ENCODE data around the gene NTN3. TPM values are rescaled to one million over a fixed set of nuclear protein-coding genes. Genes with fewer than 3 reads are reported as not detected.

NTN3 gene
- total and polyA plus RNA-seq, 7 donors: 0.01 to 0.20 (median 0.13) TPM; not detected in 3

DNA sequence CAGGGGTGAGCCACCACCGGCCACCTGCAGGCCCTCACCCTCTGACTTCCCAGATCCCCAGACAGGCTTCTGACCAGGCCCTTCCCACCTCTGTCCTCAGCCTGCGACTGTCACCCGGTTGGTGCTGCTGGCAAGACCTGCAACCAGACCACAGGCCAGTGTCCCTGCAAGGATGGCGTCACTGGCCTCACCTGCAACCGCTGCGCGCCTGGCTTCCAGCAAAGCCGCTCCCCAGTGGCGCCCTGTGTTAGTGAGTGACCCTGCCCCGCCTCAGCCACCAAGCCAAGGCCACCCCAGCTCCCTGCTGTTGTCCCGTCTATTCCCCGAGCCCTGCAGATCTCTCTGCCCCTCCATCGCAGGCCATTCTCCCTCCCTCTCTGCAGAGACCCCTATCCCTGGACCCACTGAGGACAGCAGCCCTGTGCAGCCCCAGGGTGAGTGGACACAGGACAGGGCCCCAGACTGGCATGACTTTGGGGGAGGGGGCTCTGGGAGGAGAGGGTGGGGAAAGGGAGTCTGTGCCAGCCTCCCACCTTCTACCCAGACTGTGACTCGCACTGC is 1.9 kb downstream of the NTN3 start:
- no peak overlapping the region for H3K27ac ChIP-seq
- H3K36me3 ChIP-seq (ENCODE audit: insufficient read depth in 1 of 2, low read depth in 1 of 2): no peaks in the 10 kb centered on the region
- no peaks in the 10 kb centered on the region for H3K9me3 ChIP-seq
- TF ChIP-seq, protein P1, sequence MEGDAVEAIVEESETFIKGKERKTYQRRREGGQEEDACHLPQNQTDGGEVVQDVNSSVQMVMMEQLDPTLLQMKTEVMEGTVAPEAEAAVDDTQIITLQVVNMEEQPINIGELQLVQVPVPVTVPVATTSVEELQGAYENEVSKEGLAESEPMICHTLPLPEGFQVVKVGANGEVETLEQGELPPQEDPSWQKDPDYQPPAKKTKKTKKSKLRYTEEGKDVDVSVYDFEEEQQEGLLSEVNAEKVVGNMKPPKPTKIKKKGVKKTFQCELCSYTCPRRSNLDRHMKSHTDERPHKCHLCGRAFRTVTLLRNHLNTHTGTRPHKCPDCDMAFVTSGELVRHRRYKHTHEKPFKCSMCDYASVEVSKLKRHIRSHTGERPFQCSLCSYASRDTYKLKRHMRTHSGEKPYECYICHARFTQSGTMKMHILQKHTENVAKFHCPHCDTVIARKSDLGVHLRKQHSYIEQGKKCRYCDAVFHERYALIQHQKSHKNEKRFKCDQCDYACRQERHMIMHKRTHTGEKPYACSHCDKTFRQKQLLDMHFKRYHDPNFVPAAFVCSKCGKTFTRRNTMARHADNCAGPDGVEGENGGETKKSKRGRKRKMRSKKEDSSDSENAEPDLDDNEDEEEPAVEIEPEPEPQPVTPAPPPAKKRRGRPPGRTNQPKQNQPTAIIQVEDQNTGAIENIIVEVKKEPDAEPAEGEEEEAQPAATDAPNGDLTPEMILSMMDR (IDR thresholded peaks at IDR 0.05): no peak
- no peak for DNase-seq
- intact Hi-C loops (cut with DNase I): no loop called here
- no peak for ATAC-seq
- H3K4me3 ChIP-seq: no peak overlapping the region
- 89 to 93% (median 93%) methylated on average over 14 of the region's 14 CpGs for WGBS, 3 donors
- H3K4me1 ChIP-seq: peaks cover 34% of the 10 kb centered on the region
- H3K27me3 ChIP-seq (ENCODE audit: insufficient read depth in 3 of 3, low read length in 2 of 3): peaks cover 0 to 41% (median 1%) of the 10 kb centered on the region in 3 donors

DNA sequence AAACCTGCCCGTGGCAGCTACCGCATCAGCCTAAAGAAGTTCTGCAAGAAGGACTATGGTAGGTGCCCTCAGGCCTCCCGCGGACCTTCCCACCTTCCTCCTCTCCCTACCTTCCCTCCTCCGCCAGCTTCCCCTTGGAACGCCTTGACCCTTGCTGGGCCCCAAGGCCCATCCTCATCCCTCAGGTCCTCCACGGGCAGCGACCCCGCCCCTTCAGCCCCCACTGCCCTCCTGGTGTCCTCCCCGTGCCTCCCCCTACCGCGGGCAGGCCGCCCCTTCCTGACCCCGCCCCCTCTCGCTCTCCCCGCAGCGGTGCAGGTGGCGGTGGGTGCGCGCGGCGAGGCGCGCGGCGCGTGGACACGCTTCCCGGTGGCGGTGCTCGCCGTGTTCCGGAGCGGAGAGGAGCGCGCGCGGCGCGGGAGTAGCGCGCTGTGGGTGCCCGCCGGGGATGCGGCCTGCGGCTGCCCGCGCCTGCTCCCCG is 2.4 kb downstream of the NTN3 start:
- H3K9me3 ChIP-seq: no peaks in the 10 kb centered on the region
- peaks cover 0 to 36% (median 0%) of the 10 kb centered on the region in 3 donors for H3K27me3 ChIP-seq (ENCODE audit: insufficient read depth in 3 of 3, low read length in 2 of 3)
- TF ChIP-seq, protein P1 (IDR thresholded peaks at IDR 0.05): no peak
- no peak overlapping the region for H3K27ac ChIP-seq
- peak overlapping the region; percentile 92 for H3K4me3 ChIP-seq
- intact Hi-C loops (cut with DNase I): no loop called here
- ATAC-seq: no peak
- no peaks in the 10 kb centered on the region for H3K36me3 ChIP-seq (ENCODE audit: insufficient read depth in 1 of 2, low read depth in 1 of 2)
- 7 to 16% (median 13%) methylated on average over 21 to 49 of the region's 49 CpGs for WGBS, 3 donors
- H3K4me1 ChIP-seq: peaks cover 29% of the 10 kb centered on the region
- no peak for DNase-seq

DNA sequence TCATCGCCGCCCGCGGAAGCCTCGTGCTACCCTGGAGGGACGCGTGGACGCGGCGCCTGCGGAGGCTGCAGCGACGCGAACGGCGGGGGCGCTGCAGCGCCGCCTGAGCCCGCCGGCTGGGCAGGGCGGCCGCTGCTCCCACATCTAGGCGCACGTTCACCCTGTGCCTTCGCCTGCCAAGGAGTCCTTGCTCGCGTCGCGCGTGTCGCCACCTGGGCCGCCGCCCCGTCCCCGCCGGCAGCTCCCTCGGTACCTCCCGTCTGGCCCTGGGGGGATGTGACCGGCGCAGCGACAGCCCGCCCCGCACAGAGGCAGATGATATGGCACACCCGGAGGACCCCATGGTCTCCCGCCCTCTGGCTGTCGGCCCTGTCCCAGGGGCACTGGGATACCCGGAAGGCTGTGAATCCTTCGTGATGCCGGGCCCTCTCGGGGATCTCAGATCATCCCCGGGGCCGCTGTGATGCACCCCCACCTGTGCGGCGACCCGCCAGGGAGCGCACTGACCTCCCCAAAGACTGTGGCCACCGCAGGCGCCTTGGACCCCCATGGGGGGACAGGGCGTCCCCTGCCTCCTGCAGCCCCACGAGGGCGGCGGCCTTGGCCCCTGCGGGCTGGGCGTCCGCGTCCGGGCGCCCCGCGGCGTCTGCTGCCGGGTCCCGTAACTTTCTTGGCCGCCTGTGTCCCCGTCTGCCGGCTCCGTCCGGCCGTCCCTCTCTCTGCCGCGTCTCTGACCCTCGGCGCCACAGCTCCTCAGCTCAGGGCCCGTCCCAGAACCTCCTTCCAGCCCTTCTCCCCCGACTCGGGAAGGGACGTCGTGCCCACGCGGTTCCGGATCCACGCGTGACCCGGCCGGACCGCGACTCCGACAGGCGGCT is 3.1 kb downstream of the NTN3 start:
- TF ChIP-seq, protein P1 (IDR thresholded peaks at IDR 0.05): peak; percentile 47
- Histone ChIP-seq H3K9me3 (no peaks in the 10 kb centered on the region), H3K36me3 (ENCODE audit: insufficient read depth in 1 of 2, low read depth in 1 of 2) (no peaks in the 10 kb centered on the region), H3K4me3 (peak overlapping the region; percentile 92), H3K27ac (peak overlapping the region; percentile 95), H3K4me1 (peaks cover 24% of the 10 kb centered on the region), H3K27me3 (ENCODE audit: insufficient read depth in 3 of 3, low read length in 2 of 3) (peaks cover 0 to 36% (median 0%) of the 10 kb centered on the region in 3 donors)
- peak; percentile 63 to 74 for DNase-seq
- 0% methylated on average over 51 to 100 of the region's 100 CpGs for WGBS, 3 donors
- intact Hi-C loops (cut with DNase I): no loop called here
- ATAC-seq: peak; percentile 63 to 77 (median 68)

DNA sequence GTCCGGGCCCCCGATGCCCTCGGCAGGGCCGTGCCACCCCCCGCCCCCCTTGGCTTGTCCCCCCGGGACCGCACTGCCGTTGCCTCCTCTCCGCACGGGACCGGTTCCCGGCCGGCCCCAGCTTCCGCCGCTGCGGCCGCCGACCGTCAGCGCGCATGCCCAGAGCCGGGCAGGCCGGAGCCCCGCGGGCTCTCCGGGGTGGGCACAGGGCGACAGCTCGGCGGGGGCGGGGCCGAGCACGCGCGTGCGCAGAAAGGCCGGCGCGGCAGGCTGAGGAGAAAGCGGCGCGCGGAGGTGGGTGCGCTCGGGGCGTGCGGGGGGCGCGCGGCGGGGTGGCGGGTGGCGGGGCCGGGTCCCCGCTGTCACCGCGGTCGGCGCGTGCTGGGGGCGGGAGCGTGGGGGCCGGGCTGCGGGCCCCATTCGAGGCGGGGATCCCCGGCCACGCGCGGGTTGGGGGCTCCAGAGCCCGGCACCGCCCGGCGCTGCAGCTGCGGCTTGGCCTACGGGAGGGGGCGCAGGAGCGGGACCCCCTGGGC is 3.8 kb downstream of the NTN3 start, which contains the start of gene TBC1D24:
TSS of gene TBC1D24 (plus strand) at position 251 of the 536 bp plus-strand sequence. CDS start 21,022 bp downstream, outside the sequence.
- TF ChIP-seq, protein P1 (IDR thresholded peaks at IDR 0.05): no peak
- intact Hi-C loops (cut with DNase I): no loop called here

More for the DNA sequence above, 3.8 kb downstream of the NTN3 start, which contains the start of gene TBC1D24:
- Histone ChIP-seq H3K27me3 (ENCODE audit: insufficient read depth in 3 of 3, low read length in 2 of 3) (peaks cover 0 to 29% (median 0%) of the 10 kb centered on the region in 3 donors), H3K36me3 (ENCODE audit: insufficient read depth in 1 of 2, low read depth in 1 of 2) (no peaks in the 10 kb centered on the region), H3K4me3 (peak within 1 kb of the TSS; percentile 92), H3K4me1 (peaks cover 21% of the 10 kb centered on the region), H3K9me3 (no peaks in the 10 kb centered on the region), H3K27ac (peak within 1 kb of the TSS; percentile 95)
- ATAC-seq: peak; percentile 89 to 94 (median 92)
- peak; percentile 89 to 95 for DNase-seq
- WGBS, 3 donors: 0 to 1% (median 0%) methylated on average over 16 to 76 of the region's 77 CpGs
